ENCODE measurements around the gene MTHFR.

MTHFR gene

GRCh38 chr1:11782127-11782708 lies 23.5 kb downstream of the MTHFR start:
- DNase-seq (ENCODE audit: low read depth in 2 of 2) = no peak

GRCh38 chr1:11781297-11781696 lies 24.5 kb downstream of the MTHFR start:
- no peak for DNase-seq (ENCODE audit: low read depth in 2 of 2)

- no peak for DNase-seq (ENCODE audit: low read depth in 2 of 2)
Measured at GRCh38 chr1:11780380-11781147, 25.2 kb downstream of the MTHFR start.

GRCh38 chr1:11779715-11780379 lies 25.9 kb downstream of the MTHFR start:
- no peak for DNase-seq (ENCODE audit: low read depth in 2 of 2)

DNA sequence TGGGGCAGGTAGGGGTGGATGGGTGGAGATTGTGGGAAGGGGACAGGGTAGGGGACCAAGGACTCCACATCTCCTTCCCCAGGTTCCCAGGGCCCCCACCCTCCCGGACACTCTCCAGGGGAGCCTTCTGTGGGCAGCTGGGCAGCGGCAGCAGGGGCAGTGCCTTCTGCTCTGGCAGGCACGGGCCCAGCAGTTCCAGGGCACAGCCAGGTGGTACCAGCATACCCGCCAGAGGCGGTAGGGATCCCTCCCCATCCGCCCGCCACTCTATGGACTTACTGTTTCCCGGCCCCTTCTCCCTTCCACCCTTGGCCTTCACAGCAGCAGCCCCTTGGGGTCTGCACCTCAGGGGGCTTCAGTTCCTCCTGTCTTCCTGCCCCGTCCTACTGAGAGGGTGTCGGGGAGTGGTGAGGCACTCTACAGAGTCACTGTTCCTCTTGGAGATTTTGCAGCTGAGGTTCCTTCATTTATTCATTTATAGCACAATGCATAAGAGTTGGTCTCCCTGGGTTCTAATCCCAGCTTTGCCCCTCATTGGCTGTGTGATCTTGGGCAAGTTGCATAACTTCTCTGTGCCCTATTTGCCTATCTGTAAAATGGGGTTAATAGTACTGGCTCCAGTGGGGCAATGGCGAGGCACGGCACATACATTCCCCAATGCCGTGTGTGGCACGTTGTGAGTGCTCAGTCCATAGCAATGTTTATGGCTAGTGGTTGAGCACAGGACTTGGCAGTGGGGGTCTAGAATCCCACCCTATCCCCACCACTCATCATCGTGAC lies 26.7 kb downstream of the MTHFR start:
- DNase-seq (ENCODE audit: low read depth in 2 of 2) = no peak

- DNase-seq (ENCODE audit: low read depth in 2 of 2) = no peak
Measured at GRCh38 chr1:11778336-11778735, 27.4 kb downstream of the MTHFR start.

- DNase-seq (ENCODE audit: low read depth in 2 of 2) = no peak
Measured at GRCh38 chr1:11777658-11778322, 28.0 kb downstream of the MTHFR start.

- DNase-seq (ENCODE audit: low read depth in 2 of 2) = no peak
Measured at GRCh38 chr1:11774753-11775152, 31.0 kb downstream of the MTHFR start.

DNA sequence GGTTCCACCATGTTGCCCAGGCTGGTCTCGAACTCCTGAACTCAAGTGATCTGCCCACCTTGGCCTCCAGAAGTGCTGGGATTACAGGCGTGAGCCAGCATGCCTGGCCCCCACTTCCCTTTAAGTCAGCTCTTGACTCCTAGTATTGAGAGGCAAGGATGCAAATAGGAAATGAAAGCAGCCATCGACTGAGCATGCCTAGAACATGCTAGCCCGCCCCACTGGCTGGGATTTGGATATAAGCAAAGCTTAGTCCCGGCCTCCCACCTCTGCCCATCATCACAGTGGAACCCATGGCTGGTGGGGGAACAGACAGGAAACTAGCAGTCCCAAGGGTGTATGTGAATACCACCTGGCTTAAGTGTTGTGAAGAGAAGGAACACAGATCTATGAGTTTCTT lies 33.3 kb downstream of the MTHFR start:
- no peak for DNase-seq (ENCODE audit: low read depth in 2 of 2)

DNA sequence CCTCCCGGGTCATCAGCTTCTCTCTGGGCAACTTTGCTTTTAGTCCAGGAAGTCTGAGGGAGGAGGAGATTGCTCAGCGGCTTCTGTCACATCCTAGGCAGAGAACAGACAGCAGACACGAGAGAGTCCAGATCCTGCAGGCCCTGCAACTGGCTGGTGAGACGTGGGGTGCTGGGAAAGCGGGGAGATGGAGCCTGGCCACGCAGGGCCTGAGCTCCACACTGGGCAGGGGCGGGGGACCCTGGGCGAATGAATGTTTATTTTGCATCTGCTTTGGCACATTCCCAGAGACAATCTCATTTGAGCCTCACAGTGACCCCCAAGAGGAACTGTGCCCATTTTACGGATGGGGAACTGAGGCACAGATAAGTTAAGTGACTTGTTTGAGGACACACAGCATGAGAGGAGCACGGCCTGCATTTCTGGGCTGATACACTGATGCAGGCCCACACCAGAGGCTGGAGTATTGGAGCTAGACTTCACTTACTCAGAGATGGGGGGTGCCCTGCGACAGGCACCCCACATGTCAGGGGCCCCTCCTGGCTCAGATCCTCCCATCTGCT lies 34.2 kb downstream of the MTHFR start:
- no peak for DNase-seq (ENCODE audit: low read depth in 2 of 2)

- DNase-seq (ENCODE audit: low read depth in 2 of 2) = no peak
Measured at GRCh38 chr1:11770011-11770410, 35.8 kb downstream of the MTHFR start.

DNA sequence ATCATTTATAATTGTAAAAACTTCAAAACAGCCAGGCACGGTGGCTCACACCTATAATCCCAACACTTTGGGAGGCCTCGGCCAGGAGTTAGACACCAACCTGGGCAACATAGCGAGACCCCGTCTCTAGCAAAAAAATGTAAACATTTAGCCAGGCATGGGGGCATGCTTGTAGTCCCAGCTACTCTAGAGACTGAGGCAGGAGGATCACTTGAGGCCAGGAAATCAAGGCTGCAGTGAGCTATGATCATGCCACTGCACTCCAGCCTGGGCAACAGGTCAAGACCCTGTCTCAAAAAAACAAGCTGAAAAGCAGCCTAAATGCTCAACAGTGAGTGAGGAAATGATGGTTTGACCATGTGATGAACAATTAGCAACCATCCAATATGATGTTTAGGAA lies 36.5 kb downstream of the MTHFR start:
- no peak for DNase-seq (ENCODE audit: low read depth in 2 of 2)

GRCh38 chr1:11768821-11769220 lies 36.9 kb downstream of the MTHFR start:
- DNase-seq (ENCODE audit: low read depth in 2 of 2) = no peak

GRCh38 chr1:11767922-11768704 lies 37.7 kb downstream of the MTHFR start:
- no peak for DNase-seq (ENCODE audit: low read depth in 2 of 2)

- no peak for DNase-seq (ENCODE audit: low read depth in 2 of 2)
Measured at GRCh38 chr1:11766429-11766776, 39.4 kb downstream of the MTHFR start.

GRCh38 chr1:11765661-11766428 lies 39.9 kb downstream of the MTHFR start:
- no peak for DNase-seq (ENCODE audit: low read depth in 2 of 2)

DNA sequence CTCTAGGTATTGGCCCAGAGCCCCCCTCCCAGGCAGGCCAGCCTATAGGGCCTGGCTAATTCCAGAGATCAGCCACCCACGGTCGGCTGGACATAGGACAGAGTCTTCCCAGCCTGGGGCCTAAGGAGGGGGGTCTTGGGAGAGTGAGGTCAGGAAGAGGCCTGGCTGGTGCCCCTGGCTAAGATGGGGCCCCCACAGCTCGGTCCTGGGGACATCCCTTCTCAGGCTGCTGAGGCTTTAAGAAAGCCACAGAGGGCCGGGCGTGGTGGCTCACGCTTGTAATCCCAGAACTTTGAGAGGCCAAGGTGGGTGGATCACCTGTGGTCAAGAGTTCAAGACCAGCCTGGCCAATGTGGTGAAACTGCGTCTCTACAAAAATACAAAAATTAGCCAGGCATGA lies 41.2 kb downstream of the MTHFR start:
- no peak for DNase-seq (ENCODE audit: low read depth in 2 of 2)

DNA sequence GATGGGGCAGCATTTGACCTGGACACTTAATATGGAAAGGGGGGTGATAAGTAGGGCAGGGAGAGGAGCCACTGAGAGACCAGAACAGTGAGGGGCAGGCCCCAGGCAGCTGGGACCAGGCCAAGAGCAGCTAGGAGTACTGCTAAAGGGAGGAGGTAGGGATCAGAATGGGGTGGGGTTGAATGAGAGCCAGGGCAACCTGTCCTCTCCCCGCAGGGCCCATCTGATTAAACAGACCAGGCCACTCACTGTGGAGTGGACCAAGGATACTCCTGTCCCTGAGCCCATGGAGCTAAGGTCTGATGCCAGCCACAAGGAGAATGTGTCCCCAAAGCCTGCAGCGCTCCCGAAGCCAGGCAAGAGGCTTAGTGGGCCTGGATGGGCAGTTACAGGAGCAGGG lies 41.6 kb downstream of the MTHFR start:
- no peak for DNase-seq (ENCODE audit: low read depth in 2 of 2)

DNA sequence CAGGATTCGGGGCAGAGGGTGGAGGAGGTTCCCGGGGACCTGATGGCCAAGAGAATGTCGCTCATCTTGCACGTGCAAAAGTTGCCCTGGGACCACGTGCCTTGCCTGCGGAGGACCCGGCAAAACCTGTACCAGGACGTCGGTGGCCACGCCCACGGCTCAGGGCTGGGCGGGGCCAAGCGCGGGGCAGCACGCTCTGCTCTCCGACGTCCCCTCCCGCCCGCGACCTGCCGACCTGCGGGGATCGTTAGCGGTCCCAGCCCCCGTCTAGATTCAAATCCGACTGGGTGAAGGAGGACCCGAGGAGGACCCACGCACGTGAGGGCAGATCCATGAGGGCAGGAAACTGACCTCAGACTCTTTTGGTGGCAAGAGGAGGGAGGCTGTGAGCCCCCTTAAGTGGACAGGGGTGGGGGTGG lies 43.8 kb downstream of the MTHFR start, which contains the start of gene C1orf167:
Gene C1orf167, plus strand, starts transcription at position 206 of the 419 bp plus-strand sequence. CDS start 2,208 bp downstream, outside the sequence.
- no peak for DNase-seq (ENCODE audit: low read depth in 2 of 2)

GRCh38 chr1:11761285-11761684 lies 44.5 kb downstream of the MTHFR start:
- no peak for DNase-seq (ENCODE audit: low read depth in 2 of 2)
